OCI-LY1 (cell line): Measurements from ENCODE around the gene CIAO3.
A peak's percentile ranks its signal among the peaks of the same experiment; 100 is the strongest.
"Not testable (repeated sequence)": the region's sequence is repeated elsewhere in the genome, so short reads cannot be mapped to it uniquely, and the experiment has no call there.

Experiments used
- H2AFZ ChIP-seq: fragments of 200-600 bp; sonication (generic), shearing (Covaris generic); 2 replicates; pipeline ENCODE4 v1.6.0; 2014; ENCODE audit warnings: antibody characterized with exemption, mild to moderate bottlenecking, low read length
- H3F3A ChIP-seq: fragments of 200-600 bp; sonication (generic), shearing (Covaris generic); 2 replicates; pipeline ENCODE4 v1.6.0; 2014; ENCODE audit warnings: mild to moderate bottlenecking, antibody characterized with exemption, low read length, moderate library complexity; ENCODE audit not compliant: insufficient read depth
- H3K27ac ChIP-seq: fragments of 200-600 bp; sonication (generic); 2 replicates; pipeline ENCODE4 v1.5.1; 2014; ENCODE audit warnings: low read length, mixed run types, mild to moderate bottlenecking, low read depth; ENCODE audit not compliant: poor library complexity, severe bottlenecking
- H3K27me3 ChIP-seq: fragments of 200-600 bp; sonication (generic); 2 replicates; pipeline ENCODE4 v1.6.0; 2014; ENCODE audit warnings: antibody characterized with exemption, mild to moderate bottlenecking, low read length, moderate library complexity; ENCODE audit not compliant: insufficient read depth
- H3K36me3 ChIP-seq: fragments of 200-600 bp; sonication (generic); 2 replicates; pipeline ENCODE4 v1.6.1; 2014; ENCODE audit warnings: mild to moderate bottlenecking, antibody characterized with exemption, low read length, moderate library complexity, mixed read lengths; ENCODE audit not compliant: insufficient read depth
- H3K4me1 ChIP-seq: fragments of 200-600 bp; sonication (generic); 2 replicates; pipeline ENCODE4 v1.5.1; 2014; ENCODE audit warnings: mild to moderate bottlenecking, low read length, moderate library complexity; ENCODE audit not compliant: insufficient read depth, severe bottlenecking
- H3K4me2 ChIP-seq: fragments of 200-600 bp; sonication (generic), shearing (Covaris generic); 2 replicates; pipeline ENCODE4 v1.6.1; 2014; ENCODE audit warnings: low read length
- H3K4me3 ChIP-seq: fragments of 200-600 bp; sonication (generic); 2 replicates; pipeline ENCODE4 v1.5.1; 2014; ENCODE audit warnings: low read length, low read depth, mild to moderate bottlenecking, mixed read lengths; ENCODE audit not compliant: poor library complexity, severe bottlenecking
- H3K79me2 ChIP-seq: fragments of 200-600 bp; shearing (Covaris generic); 2 replicates; pipeline ENCODE4 v1.6.1; 2016; ENCODE audit warnings: mixed run types, low read length, mixed read lengths; ENCODE audit not compliant: insufficient read depth
- H3K9ac ChIP-seq: fragments of 200-600 bp; sonication (generic), shearing (Covaris generic); 2 replicates; pipeline ENCODE4 v1.6.1; 2014; ENCODE audit warnings: mild to moderate bottlenecking, low read length, mixed read lengths
- H3K9me2 ChIP-seq: fragments of 200-600 bp; sonication (generic), shearing (Covaris generic); 2 replicates; pipeline ENCODE4 v1.6.1; 2014; ENCODE audit warnings: low read depth, mild to moderate bottlenecking, low read length, mixed read lengths
- H3K9me3 ChIP-seq: fragments of 200-600 bp; shearing (Covaris generic); 2 replicates; pipeline ENCODE4 v1.6.1; 2014; ENCODE audit warnings: low read length, mixed read lengths
- H4K20me1 ChIP-seq: fragments of 200-600 bp; sonication (generic), shearing (Covaris generic); 2 replicates; pipeline ENCODE4 v1.6.0; 2016; ENCODE audit warnings: mild to moderate bottlenecking, low read length; ENCODE audit not compliant: insufficient read depth
- EZH2 ChIP-seq: fragments of 200-600 bp; sonication (generic), shearing (Covaris generic); IDR thresholded peaks from 2 replicates; pipeline ENCODE4 v1.8.0; 2017; ENCODE audit warnings: borderline replicate concordance, mixed run types, mild to moderate bottlenecking, antibody characterized with exemption, low read length, moderate library complexity, mixed read lengths
- TF ChIP-seq, protein P1 (sequence below): fragments of 200-600 bp; sonication (generic), shearing (Covaris generic); IDR thresholded peaks from 2 replicates; pipeline ENCODE4 v1.5.1; 2017; ENCODE audit warnings: mild to moderate bottlenecking, antibody characterized with exemption, low read length, moderate library complexity, mixed read lengths

The CIAO3 gene

GRCh38 chr16:714558-715476 is 26.0 kb downstream of the CIAO3 start, which contains the start of gene METRN:
Gene METRN (plus strand): TSS chr16:715118. CDS start chr16:715290, 172 bp downstream.
- H3F3A ChIP-seq = no peaks in the 10 kb centered on the region
- no peak for TF ChIP-seq EZH2
- TF ChIP-seq, protein P1, sequence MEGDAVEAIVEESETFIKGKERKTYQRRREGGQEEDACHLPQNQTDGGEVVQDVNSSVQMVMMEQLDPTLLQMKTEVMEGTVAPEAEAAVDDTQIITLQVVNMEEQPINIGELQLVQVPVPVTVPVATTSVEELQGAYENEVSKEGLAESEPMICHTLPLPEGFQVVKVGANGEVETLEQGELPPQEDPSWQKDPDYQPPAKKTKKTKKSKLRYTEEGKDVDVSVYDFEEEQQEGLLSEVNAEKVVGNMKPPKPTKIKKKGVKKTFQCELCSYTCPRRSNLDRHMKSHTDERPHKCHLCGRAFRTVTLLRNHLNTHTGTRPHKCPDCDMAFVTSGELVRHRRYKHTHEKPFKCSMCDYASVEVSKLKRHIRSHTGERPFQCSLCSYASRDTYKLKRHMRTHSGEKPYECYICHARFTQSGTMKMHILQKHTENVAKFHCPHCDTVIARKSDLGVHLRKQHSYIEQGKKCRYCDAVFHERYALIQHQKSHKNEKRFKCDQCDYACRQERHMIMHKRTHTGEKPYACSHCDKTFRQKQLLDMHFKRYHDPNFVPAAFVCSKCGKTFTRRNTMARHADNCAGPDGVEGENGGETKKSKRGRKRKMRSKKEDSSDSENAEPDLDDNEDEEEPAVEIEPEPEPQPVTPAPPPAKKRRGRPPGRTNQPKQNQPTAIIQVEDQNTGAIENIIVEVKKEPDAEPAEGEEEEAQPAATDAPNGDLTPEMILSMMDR = no peak
- no peaks in the 10 kb centered on the region for H3K79me2 ChIP-seq
- peak within 1 kb of the TSS; percentile 57 for H3K4me3 ChIP-seq
- no peaks in the 10 kb centered on the region for H3K9me3 ChIP-seq
- peaks cover 17% of the 10 kb centered on the region for H3K4me1 ChIP-seq
- no peak within 1 kb of the TSS for H3K27ac ChIP-seq
- H3K9ac ChIP-seq = no peak within 1 kb of the TSS; the same call in 1 of the 2 replicates
- peaks cover 23% of the 10 kb centered on the region for H3K27me3 ChIP-seq
- H2AFZ ChIP-seq = no peak within 1 kb of the TSS
- H3K4me2 ChIP-seq = peak within 1 kb of the TSS; percentile 78
- H3K9me2 ChIP-seq = no peaks in the 10 kb centered on the region
- H3K36me3 ChIP-seq = no peaks in the 10 kb centered on the region
- no peaks in the 10 kb centered on the region for H4K20me1 ChIP-seq

GRCh38 chr16:714079-714478 is 26.7 kb downstream of the CIAO3 start:
- no peaks in the 10 kb centered on the region for H3K36me3 ChIP-seq
- no peaks in the 10 kb centered on the region for H3K9me3 ChIP-seq
- H3K4me3 ChIP-seq = no peak overlapping the region
- no peak overlapping the region for H2AFZ ChIP-seq
- H3K79me2 ChIP-seq = no peaks in the 10 kb centered on the region
- H3K4me1 ChIP-seq = peaks cover 15% of the 10 kb centered on the region
- no peak overlapping the region for H3K9ac ChIP-seq
- no peaks in the 10 kb centered on the region for H3K9me2 ChIP-seq
- H4K20me1 ChIP-seq = no peaks in the 10 kb centered on the region
- no peak overlapping the region for H3K27ac ChIP-seq
- no peaks in the 10 kb centered on the region for H3F3A ChIP-seq
- no peak overlapping the region for H3K4me2 ChIP-seq
- TF ChIP-seq, protein P1 = no peak
- TF ChIP-seq EZH2 = no peak
- H3K27me3 ChIP-seq = peaks cover 23% of the 10 kb centered on the region

DNA sequence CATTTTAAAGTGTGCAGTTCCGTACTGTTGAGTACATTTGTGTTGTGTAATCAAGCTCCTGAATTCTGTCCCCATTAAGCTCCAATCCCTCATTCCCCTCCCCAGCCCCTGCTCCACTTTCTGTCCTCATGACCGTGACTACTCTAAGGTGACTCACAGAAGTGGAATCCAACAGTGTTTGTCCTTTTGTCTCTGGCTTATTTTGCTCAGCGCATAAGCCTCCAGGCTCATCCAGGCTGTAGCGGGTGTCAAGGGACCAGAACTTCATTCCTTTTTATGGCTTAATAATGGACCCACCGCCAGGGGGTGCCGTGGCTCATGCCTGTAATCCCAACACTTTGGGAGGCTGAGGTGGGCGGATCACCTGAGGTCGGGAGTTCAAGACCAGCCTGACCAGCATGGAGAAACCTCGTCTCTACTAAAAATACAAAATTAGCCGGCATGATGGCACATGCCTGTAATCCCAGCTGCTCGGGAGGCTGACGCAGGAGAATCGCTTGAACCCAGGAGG is 28.0 kb downstream of the CIAO3 start:
- not testable (repeated sequence) for H3K27ac ChIP-seq, H3K9me2 ChIP-seq, H3K4me3 ChIP-seq, H3K9me3 ChIP-seq, H3F3A ChIP-seq, H3K79me2 ChIP-seq, H4K20me1 ChIP-seq, H2AFZ ChIP-seq, H3K4me2 ChIP-seq, H3K36me3 ChIP-seq, H3K9ac ChIP-seq
- Histone ChIP-seq H3K27me3 (peaks cover 22% of the 10 kb centered on the region), H3K4me1 (peaks cover 15% of the 10 kb centered on the region)
- TF ChIP-seq, protein P1 = peak; percentile 35
